Small intestine (tissue), 7 donors: ENCODE measurements around the gene KDELR3. TPM values are rescaled to one million over a fixed set of nuclear protein-coding genes. Genes with fewer than 3 reads are reported as not detected.
"Not testable (repeated sequence)": the region's sequence is repeated elsewhere in the genome, so short reads cannot be mapped to it uniquely, and the experiment has no call there.

ENCODE experiments used
- DNase-seq, 2 donors: peaks; one replicate each; pipeline versions ENCODE4 v3.0.0 to v3.0.0-alpha.2; 2013
- FAIRE-seq: peaks from 2 replicates; lab custom pipeline; 2012; peaks lifted over from hg19 to GRCh38; lab: Jason Lieb, UNC
- H3K27ac ChIP-seq, 3 donors: one replicate each; pipeline ENCODE4 v1.5.1; 2013; ENCODE audit warnings: low read length in 2 of 3, mild to moderate bottlenecking in 2 of 3, control low read depth in 1 of 3, inconsistent platforms in 1 of 3, low read depth in 1 of 3, moderate library complexity in 1 of 3
- H3K27me3 ChIP-seq, 3 donors: one replicate each; pipeline ENCODE4 v1.6.1; 2013; ENCODE audit warnings: low read length in 3 of 3, inconsistent platforms in 1 of 3; ENCODE audit not compliant: control insufficient read depth in 3 of 3, insufficient read depth in 3 of 3
- H3K36me3 ChIP-seq, 3 donors: one replicate each; pipeline ENCODE4 v1.6.1; 2013; ENCODE audit warnings: low read length in 3 of 3, inconsistent platforms in 1 of 3, low read depth in 1 of 3, mild to moderate bottlenecking in 1 of 3, moderate library complexity in 1 of 3; ENCODE audit not compliant: control insufficient read depth in 3 of 3, insufficient read depth in 2 of 3
- H3K4me1 ChIP-seq, 3 donors: one replicate each; pipeline ENCODE4 v1.6.1; 2013; ENCODE audit warnings: low read length in 2 of 3, inconsistent platforms in 1 of 3, low read depth in 1 of 3, mild to moderate bottlenecking in 1 of 3, moderate library complexity in 1 of 3; ENCODE audit not compliant: control insufficient read depth in 3 of 3, insufficient read depth in 2 of 3
- H3K4me3 ChIP-seq, 3 donors: one replicate each; pipeline ENCODE4 v1.5.1; 2013; ENCODE audit warnings: low read length in 3 of 3, control low read depth in 1 of 3, inconsistent platforms in 1 of 3, low read depth in 1 of 3, mild to moderate bottlenecking in 1 of 3, moderate library complexity in 1 of 3
- H3K9me3 ChIP-seq, 2 donors: one replicate each; pipeline ENCODE4 v1.6.1; 2013; ENCODE audit warnings: low read depth in 1 of 2, low read length in 1 of 2; ENCODE audit not compliant: control insufficient read depth in 2 of 2, insufficient read depth in 1 of 2
- WGBS, 3 donors: extraction: QIAGEN DNeasy Blood & Tissue Kit; methylation state at CpG; one replicate each; pipeline ENCODE4 v1.1.7; 2013; 5-methylcytosine and 5-hydroxymethylcytosine counted together
- polyA plus RNA-seq, 4 donors: library from polyadenylated mRNA; stranded (reverse) in 3 of 4; unstranded in 1 of 4; fragments of 200-250 nt in 3 of 4; fragments of 120-200 nt in 1 of 4; gene quantifications; one replicate each; pipeline versions ENCODE4 v1.2.1 to v1.2.3, GENCODE V29; 2013
- donor health status: healthy with polysubstance abuse.
- donor health status: control.
- donor health status: control.
- donor health status: Bipolar disorder and iron deficiency.
- donor health status: healthy.

KDELR3 gene
- polyA plus RNA-seq, 4 donors, result 6.5 to 60.6 (median 10.7) TPM

GRCh38 chr22:38464992-38465672 lies 2.8 kb upstream of the KDELR3 start:
- 71 to 85% (median 79%) methylated on average over 10 of the region's 10 CpGs for WGBS, 3 donors
- Histone ChIP-seq H3K27me3 (peaks cover 0 to 47% (median 9%) of the 10 kb centered on the region in 3 donors), H3K4me3 (no peak overlapping the region), H3K27ac (no peak overlapping the region), H3K4me1 (peaks cover 0 to 38% (median 3%) of the 10 kb centered on the region in 3 donors), H3K36me3 (peaks cover 0 to 2% (median 0%) of the 10 kb centered on the region in 3 donors), H3K9me3 (no peaks in the 10 kb centered on the region)
- no peak for FAIRE-seq
- no peak for DNase-seq

GRCh38 chr22:38465673-38466490 lies 2.0 kb upstream of the KDELR3 start:
- H3K9me3 ChIP-seq, result no peaks in the 10 kb centered on the region
- FAIRE-seq (no peak), DNase-seq (peak in 1 of 2 donors; percentile 23)
- no peak overlapping the region for H3K27ac ChIP-seq
- H3K4me1 ChIP-seq, result peaks cover 0 to 38% (median 3%) of the 10 kb centered on the region in 3 donors
- H3K36me3 ChIP-seq, result peaks cover 0 to 5% (median 0%) of the 10 kb centered on the region in 3 donors
- H3K27me3 ChIP-seq, result peaks cover 0 to 40% (median 9%) of the 10 kb centered on the region in 3 donors
- H3K4me3 ChIP-seq, result no peak overlapping the region
- WGBS, 3 donors, result 41 to 72% (median 59%) methylated on average over 26 of the region's 26 CpGs

- DNase-seq, result no peak
- Histone ChIP-seq H3K27me3 (peaks cover 0 to 24% (median 0%) of the 10 kb centered on the region in 3 donors), H3K27ac (peak overlapping the region in 1 of 3 donors; percentile 56), H3K4me1 (peaks cover 0 to 27% (median 0%) of the 10 kb centered on the region in 3 donors), H3K9me3 (no peaks in the 10 kb centered on the region), H3K36me3 (peaks cover 0 to 9% (median 0%) of the 10 kb centered on the region in 3 donors), H3K4me3 (peak overlapping the region; percentile 47 to 58 (median 57))
- WGBS, 3 donors, result 7 to 16% (median 12%) methylated on average over 18 to 20 of the region's 20 CpGs
- no peak for FAIRE-seq
Measured at GRCh38 chr22:38467438-38467903, 425 bp upstream of the KDELR3 start.

- H3K36me3 ChIP-seq, result peaks cover 0 to 9% (median 0%) of the 10 kb centered on the region in 3 donors
- no peak for FAIRE-seq
Measured at GRCh38 chr22:38468443-38469305, 778 bp downstream of the KDELR3 start.

GRCh38 chr22:38469306-38469781 lies 1.4 kb downstream of the KDELR3 start:
- no peak overlapping the region for H3K27ac ChIP-seq
- peaks cover 0 to 14% (median 0%) of the 10 kb centered on the region in 3 donors for H3K36me3 ChIP-seq
- WGBS, 3 donors, result 91 to 95% (median 95%) methylated on average over 6 of the region's 6 CpGs
- H3K9me3 ChIP-seq, result no peaks in the 10 kb centered on the region
- no peak overlapping the region for H3K4me3 ChIP-seq
- DNase-seq (no peak), FAIRE-seq (no peak)
- peaks cover 0 to 15% (median 0%) of the 10 kb centered on the region in 3 donors for H3K4me1 ChIP-seq
- H3K27me3 ChIP-seq, result peaks cover 0 to 12% (median 0%) of the 10 kb centered on the region in 3 donors

More at GRCh38 chr22:38468443-38469305, 778 bp downstream of the KDELR3 start:
- 65 to 69% (median 66%) methylated on average over 26 to 28 of the region's 28 CpGs for WGBS, 3 donors
- Histone ChIP-seq H3K27me3 (peaks cover 0 to 15% (median 0%) of the 10 kb centered on the region in 3 donors), H3K27ac (peak overlapping the region in 1 of 3 donors; percentile 38), H3K4me1 (peaks cover 0 to 19% (median 0%) of the 10 kb centered on the region in 3 donors), H3K9me3 (no peaks in the 10 kb centered on the region), H3K4me3 (peak overlapping the region; percentile 47 to 93 (median 58))
- DNase-seq, result no peak

GRCh38 chr22:38470179-38470578 lies 2.3 kb downstream of the KDELR3 start:
- peaks cover 0 to 17% (median 0%) of the 10 kb centered on the region in 3 donors for H3K36me3 ChIP-seq
- not testable (repeated sequence) for FAIRE-seq, H3K9me3 ChIP-seq, H3K4me3 ChIP-seq, DNase-seq, H3K27ac ChIP-seq
- peaks cover 0 to 15% (median 0%) of the 10 kb centered on the region in 3 donors for H3K4me1 ChIP-seq
- peaks cover 0 to 12% (median 0%) of the 10 kb centered on the region in 3 donors for H3K27me3 ChIP-seq
- 91 to 93% (median 93%) methylated on average over 10 of the region's 10 CpGs for WGBS, 3 donors

- Histone ChIP-seq H3K4me3 (no peak overlapping the region), H3K4me1 (peaks cover 0 to 15% (median 0%) of the 10 kb centered on the region in 3 donors), H3K36me3 (peaks cover 0 to 19% (median 0%) of the 10 kb centered on the region in 3 donors), H3K9me3 (no peaks in the 10 kb centered on the region), H3K27me3 (peaks cover 0 to 12% (median 0%) of the 10 kb centered on the region in 3 donors), H3K27ac (no peak overlapping the region)
- DNase-seq (no peak), FAIRE-seq (no peak)
- 88 to 90% (median 89%) methylated on average over 11 of the region's 11 CpGs for WGBS, 3 donors
Measured at GRCh38 chr22:38471237-38471636, 3.3 kb downstream of the KDELR3 start.
